ENCODE data around the gene NFIB. TPM values are rescaled to one million over a fixed set of nuclear protein-coding genes. Genes with fewer than 3 reads are reported as not detected.

NFIB gene
- polyA plus RNA-seq, 2 of the 4 experiments (the other 2 are of a cell fraction), result 10.7 to 21.7 TPM

GRCh38 chr9:14247577-14247976 lies 66.4 kb downstream of the NFIB start:
- H3K9me3 ChIP-seq, result no peaks in the 10 kb centered on the region
- peaks cover 62% of the 10 kb centered on the region for H3K4me1 ChIP-seq
- CTCF ChIA-PET, result no interaction called here
- H3K27ac ChIP-seq, result no peak overlapping the region
- POLR2A ChIA-PET, result no interaction called here
- no peak overlapping the region for H3K4me2 ChIP-seq
- WGBS (ENCODE audit: missing lambda C conversion rate), result 96% methylated on average over 1 of the region's 1 CpG
- TF ChIP-seq HOXB5 (CRISPR knock-in tag; IDR thresholded peaks at IDR 0.05), result no peak
- TF ChIP-seq ZC3H11A (IDR thresholded peaks at IDR 0.05), result no peak
- TF ChIP-seq KDM5A (IDR thresholded peaks at IDR 0.05), result no peak
- no peak for TF ChIP-seq PBX3 (IDR thresholded peaks at IDR 0.05)
- TF ChIP-seq, protein P1, sequence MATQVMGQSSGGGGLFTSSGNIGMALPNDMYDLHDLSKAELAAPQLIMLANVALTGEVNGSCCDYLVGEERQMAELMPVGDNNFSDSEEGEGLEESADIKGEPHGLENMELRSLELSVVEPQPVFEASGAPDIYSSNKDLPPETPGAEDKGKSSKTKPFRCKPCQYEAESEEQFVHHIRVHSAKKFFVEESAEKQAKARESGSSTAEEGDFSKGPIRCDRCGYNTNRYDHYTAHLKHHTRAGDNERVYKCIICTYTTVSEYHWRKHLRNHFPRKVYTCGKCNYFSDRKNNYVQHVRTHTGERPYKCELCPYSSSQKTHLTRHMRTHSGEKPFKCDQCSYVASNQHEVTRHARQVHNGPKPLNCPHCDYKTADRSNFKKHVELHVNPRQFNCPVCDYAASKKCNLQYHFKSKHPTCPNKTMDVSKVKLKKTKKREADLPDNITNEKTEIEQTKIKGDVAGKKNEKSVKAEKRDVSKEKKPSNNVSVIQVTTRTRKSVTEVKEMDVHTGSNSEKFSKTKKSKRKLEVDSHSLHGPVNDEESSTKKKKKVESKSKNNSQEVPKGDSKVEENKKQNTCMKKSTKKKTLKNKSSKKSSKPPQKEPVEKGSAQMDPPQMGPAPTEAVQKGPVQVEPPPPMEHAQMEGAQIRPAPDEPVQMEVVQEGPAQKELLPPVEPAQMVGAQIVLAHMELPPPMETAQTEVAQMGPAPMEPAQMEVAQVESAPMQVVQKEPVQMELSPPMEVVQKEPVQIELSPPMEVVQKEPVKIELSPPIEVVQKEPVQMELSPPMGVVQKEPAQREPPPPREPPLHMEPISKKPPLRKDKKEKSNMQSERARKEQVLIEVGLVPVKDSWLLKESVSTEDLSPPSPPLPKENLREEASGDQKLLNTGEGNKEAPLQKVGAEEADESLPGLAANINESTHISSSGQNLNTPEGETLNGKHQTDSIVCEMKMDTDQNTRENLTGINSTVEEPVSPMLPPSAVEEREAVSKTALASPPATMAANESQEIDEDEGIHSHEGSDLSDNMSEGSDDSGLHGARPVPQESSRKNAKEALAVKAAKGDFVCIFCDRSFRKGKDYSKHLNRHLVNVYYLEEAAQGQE (IDR thresholded peaks at IDR 0.05), result no peak
- no peak for TF ChIP-seq HOXB13 (CRISPR knock-in tag; IDR thresholded peaks at IDR 0.05; ENCODE audit: low read depth)
- TF ChIP-seq, protein P2, sequence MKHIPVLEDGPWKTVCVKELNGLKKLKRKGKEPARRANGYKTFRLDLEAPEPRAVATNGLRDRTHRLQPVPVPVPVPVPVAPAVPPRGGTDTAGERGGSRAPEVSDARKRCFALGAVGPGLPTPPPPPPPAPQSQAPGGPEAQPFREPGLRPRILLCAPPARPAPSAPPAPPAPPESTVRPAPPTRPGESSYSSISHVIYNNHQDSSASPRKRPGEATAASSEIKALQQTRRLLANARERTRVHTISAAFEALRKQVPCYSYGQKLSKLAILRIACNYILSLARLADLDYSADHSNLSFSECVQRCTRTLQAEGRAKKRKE (CRISPR knock-in tag; IDR thresholded peaks at IDR 0.05; ENCODE audit: low read depth), result no peak
- TF ChIP-seq CBX8 (IDR thresholded peaks at IDR 0.05), result no peak
- TF ChIP-seq MAFK (IDR thresholded peaks at IDR 0.05; ENCODE audit: partially characterized antibody), result no peak
- TF ChIP-seq ZSCAN20 (CRISPR knock-in tag; IDR thresholded peaks at IDR 0.05), result no peak
- DNase-seq (ENCODE audit: low read depth in 1 of 2, low spot score in 1 of 2), result no peak
- no peak for ATAC-seq
- no peak overlapping the region for H3K4me3 ChIP-seq
- no peak for FAIRE-seq

DNA sequence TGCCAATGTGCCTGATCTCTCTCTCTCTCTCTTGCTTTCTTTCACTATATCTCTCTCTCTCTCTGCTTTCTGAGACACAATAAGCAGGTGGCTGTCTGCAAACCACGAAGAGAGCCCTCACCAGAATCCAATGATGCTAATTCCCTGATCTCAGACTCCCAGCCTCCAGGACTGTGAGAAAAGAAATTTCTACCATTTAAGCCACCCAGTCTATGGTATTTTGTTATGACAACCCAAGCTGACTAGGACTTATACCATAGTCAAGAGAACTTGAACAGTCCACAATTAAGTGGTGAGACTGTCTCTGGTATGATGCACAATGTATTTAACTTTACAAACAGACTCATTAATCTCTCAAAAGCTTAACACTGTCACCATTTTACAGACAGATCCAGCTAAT lies 67.0 kb downstream of the NFIB start:
- FAIRE-seq (no peak), DNase-seq (ENCODE audit: low read depth in 1 of 2, low spot score in 1 of 2) (no peak), ATAC-seq (no peak)
- no peak overlapping the region for H3K4me3 ChIP-seq
- peak overlapping the region in 1 of 2 experiments; percentile 20; a peak in 1 of 6 replicates for H3K27ac ChIP-seq
- CTCF ChIA-PET, result interaction anchor here (1.4 kb wide), 1 partner anchor 14 kb away, joined by 3 read pairs; no protein-coding TSS in a partner anchor
- no peaks in the 10 kb centered on the region for H3K9me3 ChIP-seq
- 70% methylated on average over 1 of the region's 1 CpG for WGBS (ENCODE audit: missing lambda C conversion rate)
- POLR2A ChIA-PET, result no interaction called here
- peaks cover 62% of the 10 kb centered on the region for H3K4me1 ChIP-seq
- H3K4me2 ChIP-seq, result no peak overlapping the region
- TF ChIP-seq EHMT2 (IDR thresholded peaks at IDR 0.05; ENCODE audit: low read depth), result no peak
- no peak for TF ChIP-seq PHF8 (IDR thresholded peaks at IDR 0.05; ENCODE audit: borderline replicate concordance, low read depth)
- no peak for TF ChIP-seq EP300 (IDR thresholded peaks at IDR 0.05)
- TF ChIP-seq HOXB5 (CRISPR knock-in tag; IDR thresholded peaks at IDR 0.05), result no peak
- no peak for TF ChIP-seq CTCF (IDR thresholded peaks at IDR 0.05)
- no peak for TF ChIP-seq SREBF2 (IDR thresholded peaks at IDR 0.05)
- no peak for TF ChIP-seq E2F6 (IDR thresholded peaks at IDR 0.05; ENCODE audit: borderline replicate concordance, low read depth)
- TF ChIP-seq KDM5A (IDR thresholded peaks at IDR 0.05), result no peak
- no peak for TF ChIP-seq GATA3 (IDR thresholded peaks at IDR 0.05; ENCODE audit: borderline replicate concordance)
- no peak for TF ChIP-seq MYC (IDR thresholded peaks at IDR 0.05; ENCODE audit: borderline replicate concordance, low read length)
- TF ChIP-seq TFCP2L1 (CRISPR knock-in tag; IDR thresholded peaks at IDR 0.05), result no peak
- TF ChIP-seq CHD4 (IDR thresholded peaks at IDR 0.05; ENCODE audit: borderline replicate concordance), result no peak
- no peak for TF ChIP-seq RAD21 (conservative IDR thresholded peaks at IDR 0.05 in 1 of 2, IDR thresholded peaks at IDR 0.05 in 1 of 2)
- TF ChIP-seq RARB (CRISPR knock-in tag; IDR thresholded peaks at IDR 0.05), result no peak
- TF ChIP-seq FOXS1 (CRISPR knock-in tag; IDR thresholded peaks at IDR 0.05), result no peak
- TF ChIP-seq, protein P2 (CRISPR knock-in tag; IDR thresholded peaks at IDR 0.05; ENCODE audit: low read depth), result no peak
- no peak for TF ChIP-seq NFE2L2 (conservative IDR thresholded peaks at IDR 0.05; ENCODE audit: low read length)
- no peak for TF ChIP-seq CEBPB (IDR thresholded peaks at IDR 0.05)

All from A549 (cell line).